Esophagus muscularis mucosa (tissue), 3 donors: ENCODE data around the gene CHST9.

Experiments
- POLR2A ChIP-seq: fragments of 450-650 bp; IDR thresholded peaks from one replicate; pipeline ENCODE4 v1.6.1; 2017; ENCODE audit warnings: antibody characterized with exemption, moderate library complexity, mild to moderate bottlenecking, low read depth
- TF ChIP-seq, protein P1 (sequence below), 3 experiments: fragments of 200-600 bp in 2 of 3; fragments of 450-650 bp in 1 of 3; sonication (generic) in 2 of 3; IDR thresholded peaks; one replicate each; pipeline ENCODE4 v1.5.1; 2017 to 2019; ENCODE audit warnings: antibody characterized with exemption in 3 of 3, mild to moderate bottlenecking in 2 of 3, moderate library complexity in 1 of 3

DNA sequence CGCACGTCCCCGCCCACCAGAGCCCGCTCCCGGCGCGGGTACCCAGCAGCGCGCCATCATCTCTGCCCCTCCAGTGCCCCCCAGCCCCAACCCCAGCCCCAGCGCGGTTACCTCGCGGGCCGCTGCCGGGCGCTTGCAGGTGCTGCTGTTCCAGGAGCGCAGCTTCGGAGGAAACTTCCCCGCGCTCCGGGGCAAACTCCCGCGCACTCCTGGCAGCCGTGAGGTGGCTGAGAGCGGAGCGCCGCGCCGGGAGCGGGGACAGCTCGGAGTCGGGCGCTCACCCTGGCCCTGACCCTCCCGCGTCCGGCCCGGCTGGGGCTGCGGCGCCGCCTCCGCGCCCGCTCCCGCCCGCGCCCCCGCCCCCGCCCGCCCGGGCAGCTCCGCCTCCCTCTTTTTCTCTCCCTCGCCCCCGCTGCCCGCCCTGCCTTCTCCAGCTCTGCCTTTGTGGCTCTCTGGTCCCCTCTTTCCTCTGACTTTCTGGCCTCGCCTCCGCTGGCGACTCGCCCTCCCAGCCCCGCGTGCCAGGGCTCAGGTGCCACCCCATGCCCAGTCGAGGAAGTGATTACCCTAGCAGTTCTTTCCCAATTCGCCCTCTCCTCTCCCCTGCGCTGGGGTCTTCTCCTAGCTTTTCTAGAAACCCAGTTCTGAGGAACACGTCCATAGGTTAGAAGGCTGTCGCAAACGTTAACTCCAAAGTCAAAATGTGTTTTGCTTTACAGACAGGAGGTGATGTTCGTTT is at the start of gene CHST9:
- TF ChIP-seq POLR2A: no peak
- TF ChIP-seq, protein P1, sequence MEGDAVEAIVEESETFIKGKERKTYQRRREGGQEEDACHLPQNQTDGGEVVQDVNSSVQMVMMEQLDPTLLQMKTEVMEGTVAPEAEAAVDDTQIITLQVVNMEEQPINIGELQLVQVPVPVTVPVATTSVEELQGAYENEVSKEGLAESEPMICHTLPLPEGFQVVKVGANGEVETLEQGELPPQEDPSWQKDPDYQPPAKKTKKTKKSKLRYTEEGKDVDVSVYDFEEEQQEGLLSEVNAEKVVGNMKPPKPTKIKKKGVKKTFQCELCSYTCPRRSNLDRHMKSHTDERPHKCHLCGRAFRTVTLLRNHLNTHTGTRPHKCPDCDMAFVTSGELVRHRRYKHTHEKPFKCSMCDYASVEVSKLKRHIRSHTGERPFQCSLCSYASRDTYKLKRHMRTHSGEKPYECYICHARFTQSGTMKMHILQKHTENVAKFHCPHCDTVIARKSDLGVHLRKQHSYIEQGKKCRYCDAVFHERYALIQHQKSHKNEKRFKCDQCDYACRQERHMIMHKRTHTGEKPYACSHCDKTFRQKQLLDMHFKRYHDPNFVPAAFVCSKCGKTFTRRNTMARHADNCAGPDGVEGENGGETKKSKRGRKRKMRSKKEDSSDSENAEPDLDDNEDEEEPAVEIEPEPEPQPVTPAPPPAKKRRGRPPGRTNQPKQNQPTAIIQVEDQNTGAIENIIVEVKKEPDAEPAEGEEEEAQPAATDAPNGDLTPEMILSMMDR (IDR thresholded peaks at IDR 0.05): no peak
